ENCODE results near the gene TIGD6.

GRCh38 chr5:149966946-149967345, 33.5 kb downstream of the TIGD6 start:
- TF ChIP-seq, protein P1, sequence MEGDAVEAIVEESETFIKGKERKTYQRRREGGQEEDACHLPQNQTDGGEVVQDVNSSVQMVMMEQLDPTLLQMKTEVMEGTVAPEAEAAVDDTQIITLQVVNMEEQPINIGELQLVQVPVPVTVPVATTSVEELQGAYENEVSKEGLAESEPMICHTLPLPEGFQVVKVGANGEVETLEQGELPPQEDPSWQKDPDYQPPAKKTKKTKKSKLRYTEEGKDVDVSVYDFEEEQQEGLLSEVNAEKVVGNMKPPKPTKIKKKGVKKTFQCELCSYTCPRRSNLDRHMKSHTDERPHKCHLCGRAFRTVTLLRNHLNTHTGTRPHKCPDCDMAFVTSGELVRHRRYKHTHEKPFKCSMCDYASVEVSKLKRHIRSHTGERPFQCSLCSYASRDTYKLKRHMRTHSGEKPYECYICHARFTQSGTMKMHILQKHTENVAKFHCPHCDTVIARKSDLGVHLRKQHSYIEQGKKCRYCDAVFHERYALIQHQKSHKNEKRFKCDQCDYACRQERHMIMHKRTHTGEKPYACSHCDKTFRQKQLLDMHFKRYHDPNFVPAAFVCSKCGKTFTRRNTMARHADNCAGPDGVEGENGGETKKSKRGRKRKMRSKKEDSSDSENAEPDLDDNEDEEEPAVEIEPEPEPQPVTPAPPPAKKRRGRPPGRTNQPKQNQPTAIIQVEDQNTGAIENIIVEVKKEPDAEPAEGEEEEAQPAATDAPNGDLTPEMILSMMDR (conservative IDR thresholded peaks at IDR 0.05 in 1 of 2, IDR thresholded peaks at IDR 0.05 in 1 of 2; ENCODE audit: extremely low read depth in 1 of 2, insufficient read depth in 1 of 2, low read depth in 1 of 2, low read length in 2 of 2), result no peak
- no peak for TF ChIP-seq EZH2 (IDR thresholded peaks at IDR 0.05; ENCODE audit: borderline replicate concordance, low read length)
